CD4-positive, alpha-beta T cell (primary cell): Measurements from ENCODE around the gene RAPGEF2. TPM values are rescaled to one million over a fixed set of nuclear protein-coding genes. Genes with fewer than 3 reads are reported as not detected.

Source experiments
- ATAC-seq: fragments of 200-7000 bp; cut with Tn5 transposase; one replicate; pipeline ENCODE4 v1.10.0; 2022; ENCODE audit warnings: mild to moderate bottlenecking; ENCODE audit not compliant: poor library complexity
- CTCF ChIA-PET: fragments of 350-600 bp; sonication (Branson Sonifier 250); formaldehyde crosslinking; loops from one replicate; lab custom pipeline; 2021; ENCODE audit warnings: antibody characterized with exemption, inconsistent platforms; lab: Charles Lee
- POLR2A ChIA-PET: fragments of 350-600 bp; sonication (Branson Sonifier 250); formaldehyde crosslinking; loops from one replicate; lab custom pipeline; 2021; ENCODE audit warnings: antibody characterized with exemption, inconsistent platforms; lab: Charles Lee
- DNase-seq, 14 experiments: peaks; one replicate each; pipeline ENCODE4 v3.0.0-alpha.2; 2013 to 2020; ENCODE audit warnings: mixed read lengths in 2 of 14
- H3K27ac ChIP-seq, 2 donors: one replicate each; pipeline versions ENCODE4 v1.5.1 to v1.7.0; 2013; ENCODE audit warnings: low read length in 2 of 2, low read depth in 1 of 2, mild to moderate bottlenecking in 1 of 2
- H3K27me3 ChIP-seq, 2 experiments: 1 replicate in 1 of 2; 2 replicates in 1 of 2; pipeline versions ENCODE4 v1.6.1 to v1.7.0; 2013; ENCODE audit warnings: low read length in 2 of 2, control low read depth in 1 of 2, mild to moderate bottlenecking in 1 of 2, moderate library complexity in 1 of 2; ENCODE audit not compliant: insufficient read depth in 2 of 2, control insufficient read depth in 1 of 2
- H3K36me3 ChIP-seq: one replicate; pipeline ENCODE4 v1.6.1; 2013; ENCODE audit warnings: low read length, control low read depth; ENCODE audit not compliant: insufficient read depth
- H3K4me1 ChIP-seq: one replicate; pipeline ENCODE4 v1.6.1; 2013; ENCODE audit warnings: low read length, control low read depth; ENCODE audit not compliant: insufficient read depth
- H3K4me3 ChIP-seq: one replicate; pipeline ENCODE4 v1.5.1; 2013; ENCODE audit warnings: mild to moderate bottlenecking, low read length, moderate library complexity
- H3K9me3 ChIP-seq, 2 experiments: 1 replicate in 1 of 2; 2 replicates in 1 of 2; pipeline versions ENCODE4 v1.6.1 to v1.7.0; 2013; ENCODE audit warnings: low read length in 2 of 2, mild to moderate bottlenecking in 2 of 2, control low read depth in 1 of 2, moderate library complexity in 1 of 2; ENCODE audit not compliant: control insufficient read depth in 1 of 2, insufficient read depth in 1 of 2
- H3K27ac Mint-ChIP-seq: one replicate; pipeline ENCODE4 v1.8.0; 2020; ENCODE audit warnings: mixed read lengths
- H3K27me3 Mint-ChIP-seq: one replicate; pipeline ENCODE4 v1.8.0; 2021; ENCODE audit warnings: mixed read lengths
- H3K36me3 Mint-ChIP-seq: one replicate; pipeline ENCODE4 v1.8.0; 2021; ENCODE audit warnings: low read depth, mixed read lengths
- H3K4me1 Mint-ChIP-seq: one replicate; pipeline ENCODE4 v1.8.0; 2021; ENCODE audit warnings: low read depth, mixed read lengths
- H3K4me3 Mint-ChIP-seq: one replicate; pipeline ENCODE4 v1.8.0; 2020; ENCODE audit warnings: mild to moderate bottlenecking, mixed read lengths
- H3K9me3 Mint-ChIP-seq: one replicate; pipeline ENCODE4 v1.8.0; 2020; ENCODE audit warnings: mixed read lengths
- CTCF ChIP-seq: fragments of 200-600 bp; IDR thresholded peaks from one replicate; pipeline ENCODE4 v1.8.0; 2022; ENCODE audit warnings: antibody characterized with exemption, mild to moderate bottlenecking
- intact Hi-C, 2 experiments: fragments of 100-400 bp; cut with DNase I in 1 of 2; cut with micrococcal nuclease in 1 of 2; formaldehyde crosslinking; loops; one replicate each; pipeline versions ENCODE4 v1.15.1 to v1.9.0; 2023 to 2025; cut with DNase I, micrococcal nuclease
- total RNA-seq, 174 experiments: library from RNA in 2 of 174; stranded (reverse) in 2 of 174; gene quantifications; one replicate each; pipeline ENCODE4 v1.2.3 and lab custom pipeline; 2021 to 2026

Gene RAPGEF2
- total RNA-seq, 2 experiments from 2014 or later = 25.6 to 26.4 TPM

GRCh38 chr4:159290321-159291030, 187.6 kb downstream of the RAPGEF2 start:
- H3K4me3 ChIP-seq = no peak overlapping the region
- H3K4me1 ChIP-seq = no peaks in the 10 kb centered on the region
- Mint-ChIP-seq H3K4me3 (no peak overlapping the region), H3K4me1 (no peaks in the 10 kb centered on the region), H3K27ac (no peak overlapping the region), H3K27me3 (no peaks in the 10 kb centered on the region), H3K9me3 (no peaks in the 10 kb centered on the region), H3K36me3 (no peaks in the 10 kb centered on the region)
- intact Hi-C loops = no loop called here
- no peaks in the 10 kb centered on the region for H3K27me3 ChIP-seq
- TF ChIP-seq CTCF = no peak
- ChIA-PET CTCF (no interaction called here), POLR2A (no interaction called here)
- no peak overlapping the region for H3K27ac ChIP-seq
- ATAC-seq = no peak
- no peaks in the 10 kb centered on the region for H3K36me3 ChIP-seq
- DNase-seq = no peak
- no peaks in the 10 kb centered on the region for H3K9me3 ChIP-seq

DNA sequence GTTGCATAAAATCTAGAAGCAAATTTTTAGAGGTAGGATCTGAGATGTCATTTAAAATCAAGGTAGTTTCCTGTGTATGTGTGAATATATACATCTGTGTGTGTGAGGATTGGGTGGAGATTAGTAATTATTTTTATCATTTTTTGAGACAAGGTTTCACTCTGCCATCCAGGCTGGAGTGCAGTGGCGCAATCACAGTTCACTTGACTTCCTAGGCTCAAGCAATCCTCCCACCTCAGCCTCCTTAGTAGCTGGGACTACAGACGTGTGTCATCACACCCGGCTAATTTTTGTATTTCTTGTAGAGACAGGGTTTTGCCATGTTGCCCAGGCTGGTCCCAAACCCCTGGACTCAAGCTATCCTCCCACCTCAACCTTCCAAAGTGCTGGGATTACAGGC, 188.3 kb downstream of the RAPGEF2 start:
- Histone ChIP-seq H3K4me1 (no peaks in the 10 kb centered on the region), H3K27me3 (no peaks in the 10 kb centered on the region), H3K36me3 (no peaks in the 10 kb centered on the region), H3K9me3 (no peaks in the 10 kb centered on the region), H3K27ac (no peak overlapping the region), H3K4me3 (no peak overlapping the region)
- Mint-ChIP-seq H3K27ac (no peak overlapping the region), H3K4me3 (no peak overlapping the region), H3K4me1 (no peaks in the 10 kb centered on the region), H3K36me3 (no peaks in the 10 kb centered on the region), H3K9me3 (no peaks in the 10 kb centered on the region), H3K27me3 (no peaks in the 10 kb centered on the region)
- intact Hi-C loops = no loop called here
- ChIA-PET CTCF (no interaction called here), POLR2A (no interaction called here)
- TF ChIP-seq CTCF = no peak
- DNase-seq (no peak), ATAC-seq (no peak)

DNA sequence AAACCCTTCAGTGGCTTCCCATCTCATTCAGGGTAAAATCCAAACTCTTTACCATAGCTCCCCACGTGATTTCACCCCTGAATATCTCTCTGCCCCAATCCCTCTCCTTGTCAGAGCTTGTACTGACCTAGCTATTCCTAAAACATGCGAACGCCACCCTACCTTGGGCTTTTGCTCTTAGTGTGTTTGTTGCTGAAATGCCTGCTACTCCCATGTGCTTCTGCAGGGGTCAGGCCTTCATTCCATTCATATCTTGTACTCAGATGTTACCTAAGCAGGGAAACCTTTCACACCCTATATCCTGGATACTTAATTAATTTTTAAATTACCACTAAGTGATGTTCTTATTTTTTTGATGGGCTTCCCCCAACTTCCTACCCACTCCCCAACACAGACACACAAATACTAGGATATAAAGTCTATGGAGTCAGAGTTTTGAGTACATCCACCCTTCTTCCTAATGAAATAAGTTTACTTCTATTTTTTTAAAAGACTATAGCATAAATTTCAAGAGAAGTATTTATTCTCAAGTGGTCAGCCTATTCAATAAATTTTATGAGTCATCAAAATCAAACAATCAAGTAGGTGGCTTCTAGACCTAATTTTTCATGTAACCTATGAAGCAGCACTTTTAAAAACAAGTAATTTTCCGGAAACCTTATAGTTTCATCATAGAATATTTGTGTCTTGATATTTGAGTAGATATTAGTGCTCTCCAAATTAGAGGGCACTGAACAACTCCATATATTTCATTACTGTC, 189.4 kb downstream of the RAPGEF2 start:
- ATAC-seq (no peak), DNase-seq (no peak)
- Mint-ChIP-seq H3K27me3 (no peaks in the 10 kb centered on the region), H3K4me1 (no peaks in the 10 kb centered on the region), H3K27ac (no peak overlapping the region), H3K4me3 (no peak overlapping the region), H3K36me3 (no peaks in the 10 kb centered on the region), H3K9me3 (no peaks in the 10 kb centered on the region)
- H3K4me3 ChIP-seq = no peak overlapping the region
- H3K27me3 ChIP-seq = no peaks in the 10 kb centered on the region
- TF ChIP-seq CTCF = no peak
- H3K27ac ChIP-seq = no peak overlapping the region
- CTCF ChIA-PET = no interaction called here
- no peaks in the 10 kb centered on the region for H3K4me1 ChIP-seq
- POLR2A ChIA-PET = no interaction called here
- no peaks in the 10 kb centered on the region for H3K9me3 ChIP-seq
- intact Hi-C loops = no loop called here
- no peaks in the 10 kb centered on the region for H3K36me3 ChIP-seq
